ENCODE results near the gene LRP1-AS. TPM values are rescaled to one million over a fixed set of nuclear protein-coding genes. Genes with fewer than 3 reads are reported as not detected.

Gene LRP1-AS
- total RNA-seq, 1 donor from 2014 or later, result not detected

DNA sequence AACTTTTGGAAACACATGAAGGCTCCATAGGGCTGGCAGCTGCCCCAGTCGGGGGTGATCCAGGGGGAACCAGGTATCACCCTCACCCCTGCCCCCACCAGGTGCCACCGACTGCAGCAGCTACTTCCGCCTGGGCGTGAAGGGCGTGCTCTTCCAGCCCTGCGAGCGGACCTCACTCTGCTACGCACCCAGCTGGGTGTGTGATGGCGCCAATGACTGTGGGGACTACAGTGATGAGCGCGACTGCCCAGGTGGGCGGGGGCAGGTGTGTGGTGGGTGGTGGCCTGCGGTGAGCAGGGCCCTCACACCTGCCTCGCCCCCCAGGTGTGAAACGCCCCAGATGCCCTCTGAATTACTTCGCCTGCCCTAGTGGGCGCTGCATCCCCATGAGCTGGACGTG, 46.8 kb upstream of the LRP1-AS start:
- no peaks in the 10 kb centered on the region for H3K4me1 Mint-ChIP-seq (ENCODE audit: low read depth)
- no peak overlapping the region for H3K4me3 Mint-ChIP-seq (ENCODE audit: low read depth)
- H3K36me3 Mint-ChIP-seq (ENCODE audit: insufficient read depth), result peaks cover 19% of the 10 kb centered on the region

DNA sequence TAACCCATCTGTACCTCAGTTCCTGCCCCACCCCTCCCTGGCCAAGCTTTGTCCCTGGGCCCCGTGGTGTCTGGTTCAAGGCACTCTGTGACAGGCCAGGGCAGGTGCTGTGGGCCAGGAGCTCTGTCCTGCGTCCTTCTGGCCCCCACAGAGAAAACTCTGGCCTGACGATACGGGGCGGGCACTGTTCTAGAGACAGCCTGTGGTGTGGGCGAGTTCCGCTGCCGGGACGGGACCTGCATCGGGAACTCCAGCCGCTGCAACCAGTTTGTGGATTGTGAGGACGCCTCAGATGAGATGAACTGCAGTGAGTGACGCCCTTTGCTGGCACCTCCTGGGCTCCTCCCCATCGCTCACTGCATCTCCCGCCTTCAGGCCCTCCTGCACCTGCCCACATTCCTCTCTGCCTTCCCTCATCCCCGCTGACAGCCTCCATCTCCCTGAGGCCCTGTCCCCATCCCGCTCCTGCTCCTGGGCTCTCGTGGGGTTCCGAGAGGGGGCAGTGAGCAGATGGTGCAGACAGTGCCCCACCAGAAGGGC, 46.4 kb upstream of the LRP1-AS start:
- H3K27ac Mint-ChIP-seq, result no peak overlapping the region
- no peaks in the 10 kb centered on the region for H3K9me3 Mint-ChIP-seq (ENCODE audit: low read depth)
- H3K36me3 Mint-ChIP-seq (ENCODE audit: insufficient read depth), result peaks cover 20% of the 10 kb centered on the region
- TF ChIP-seq CTCF (IDR thresholded peaks at IDR 0.05; ENCODE audit: unreplicated experiment), result no peak
- no peak for DNase-seq (ENCODE audit: low spot score, unreplicated experiment)
- no peaks in the 10 kb centered on the region for H3K4me1 Mint-ChIP-seq (ENCODE audit: low read depth)
- H3K27me3 Mint-ChIP-seq, result no peaks in the 10 kb centered on the region
- no peak overlapping the region for H3K4me3 Mint-ChIP-seq (ENCODE audit: low read depth)

More for the DNA sequence above, 46.8 kb upstream of the LRP1-AS start:
- TF ChIP-seq CTCF (IDR thresholded peaks at IDR 0.05; ENCODE audit: unreplicated experiment), result no peak
- Mint-ChIP-seq H3K27me3 (no peaks in the 10 kb centered on the region), H3K27ac (no peak overlapping the region), H3K9me3 (ENCODE audit: low read depth) (no peaks in the 10 kb centered on the region)
- DNase-seq (ENCODE audit: low spot score, unreplicated experiment), result no peak

- Mint-ChIP-seq H3K4me3 (ENCODE audit: low read depth) (no peak overlapping the region), H3K36me3 (ENCODE audit: insufficient read depth) (peaks cover 22% of the 10 kb centered on the region), H3K27ac (no peak overlapping the region), H3K9me3 (ENCODE audit: low read depth) (no peaks in the 10 kb centered on the region), H3K4me1 (ENCODE audit: low read depth) (no peaks in the 10 kb centered on the region), H3K27me3 (no peaks in the 10 kb centered on the region)
- DNase-seq (ENCODE audit: low spot score, unreplicated experiment), result no peak
- TF ChIP-seq CTCF (IDR thresholded peaks at IDR 0.05; ENCODE audit: unreplicated experiment), result no peak
Observed at GRCh38 chr12:57192920-57193319, 45.5 kb upstream of the LRP1-AS start.

DNA sequence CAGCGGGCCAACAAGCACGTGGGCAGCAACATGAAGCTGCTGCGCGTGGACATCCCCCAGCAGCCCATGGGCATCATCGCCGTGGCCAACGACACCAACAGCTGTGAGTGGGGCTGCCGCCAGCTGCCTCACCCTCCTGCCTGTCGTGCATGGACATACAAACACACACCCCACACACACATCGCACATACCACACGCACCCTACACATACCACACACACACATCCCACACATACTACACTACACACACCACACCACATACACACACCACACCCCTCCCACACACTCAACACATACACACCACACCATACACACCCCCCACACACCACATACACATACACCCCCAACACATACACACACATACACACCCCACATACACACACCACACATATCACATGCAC, 44.0 kb upstream of the LRP1-AS start:
- no peaks in the 10 kb centered on the region for H3K4me1 Mint-ChIP-seq (ENCODE audit: low read depth)
- H3K27ac Mint-ChIP-seq, result no peak overlapping the region
- H3K4me3 Mint-ChIP-seq (ENCODE audit: low read depth), result no peak overlapping the region
- DNase-seq (ENCODE audit: low spot score, unreplicated experiment), result no peak
- no peaks in the 10 kb centered on the region for H3K27me3 Mint-ChIP-seq
- no peaks in the 10 kb centered on the region for H3K9me3 Mint-ChIP-seq (ENCODE audit: low read depth)
- no peak for TF ChIP-seq CTCF (IDR thresholded peaks at IDR 0.05; ENCODE audit: unreplicated experiment)
- peaks cover 23% of the 10 kb centered on the region for H3K36me3 Mint-ChIP-seq (ENCODE audit: insufficient read depth)

DNA sequence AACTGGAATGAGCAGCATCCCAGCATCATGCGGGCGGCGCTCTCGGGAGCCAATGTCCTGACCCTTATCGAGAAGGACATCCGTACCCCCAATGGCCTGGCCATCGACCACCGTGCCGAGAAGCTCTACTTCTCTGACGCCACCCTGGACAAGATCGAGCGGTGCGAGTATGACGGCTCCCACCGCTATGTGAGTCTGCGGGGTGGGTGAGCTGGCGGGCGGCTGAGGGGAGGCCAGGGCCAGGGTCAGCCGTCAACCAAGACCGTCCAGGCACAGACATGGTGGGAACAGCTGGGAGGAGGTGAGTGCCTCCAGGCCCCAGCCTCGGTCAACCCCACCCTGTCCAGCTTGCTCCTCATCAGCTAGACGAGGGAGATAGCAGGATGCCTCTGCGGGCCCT, 43.4 kb upstream of the LRP1-AS start:
- no peak overlapping the region for H3K27ac Mint-ChIP-seq
- TF ChIP-seq CTCF (IDR thresholded peaks at IDR 0.05; ENCODE audit: unreplicated experiment), result no peak
- no peak overlapping the region for H3K4me3 Mint-ChIP-seq (ENCODE audit: low read depth)
- H3K9me3 Mint-ChIP-seq (ENCODE audit: low read depth), result no peaks in the 10 kb centered on the region
- no peak for DNase-seq (ENCODE audit: low spot score, unreplicated experiment)
- H3K36me3 Mint-ChIP-seq (ENCODE audit: insufficient read depth), result peaks cover 22% of the 10 kb centered on the region
- H3K4me1 Mint-ChIP-seq (ENCODE audit: low read depth), result no peaks in the 10 kb centered on the region
- no peaks in the 10 kb centered on the region for H3K27me3 Mint-ChIP-seq

Measured in progenitor cell of endocrine pancreas (in vitro differentiated cells).